Smooth muscle cell (in vitro differentiated cells): ENCODE results near the gene CDCA3. TPM values are rescaled to one million over a fixed set of nuclear protein-coding genes. Genes with fewer than 3 reads are reported as not detected.

Experiments used
- DNase-seq: peaks from one replicate; lab custom pipeline; 2025; ENCODE audit not compliant: unreplicated experiment; lab: John Stamatoyannopoulos, UW
- H2AFZ ChIP-seq: fragments of 200-600 bp; sonication (generic); 2 replicates; pipeline ENCODE4 v1.6.0; 2016; ENCODE audit warnings: antibody characterized with exemption, low read depth, mild to moderate bottlenecking
- H3F3A ChIP-seq: fragments of 200-600 bp; sonication (generic); 2 replicates; pipeline ENCODE4 v1.6.0; 2017; ENCODE audit warnings: antibody characterized with exemption, low read depth
- H3K27ac ChIP-seq: fragments of 200-600 bp; sonication (generic); 2 replicates; pipeline ENCODE4 v1.5.1; 2016; ENCODE audit warnings: low read depth, mild to moderate bottlenecking
- H3K27me3 ChIP-seq: fragments of 200-600 bp; sonication (generic); 2 replicates; pipeline ENCODE4 v1.6.1; 2016; ENCODE audit warnings: low read depth, mild to moderate bottlenecking
- H3K36me3 ChIP-seq: fragments of 200-600 bp; sonication (generic); 2 replicates; pipeline ENCODE4 v1.5.1; 2016; ENCODE audit warnings: low read depth
- H3K4me1 ChIP-seq: fragments of 200-600 bp; sonication (generic); 2 replicates; pipeline ENCODE4 v1.5.1; 2016; ENCODE audit warnings: low read depth
- H3K4me2 ChIP-seq: fragments of 200-600 bp; sonication (generic); 2 replicates; pipeline ENCODE4 v1.6.0; 2016; ENCODE audit warnings: mild to moderate bottlenecking
- H3K4me3 ChIP-seq: fragments of 200-600 bp; sonication (generic); 2 replicates; pipeline ENCODE4 v1.5.1; 2016; ENCODE audit warnings: mild to moderate bottlenecking
- H3K79me2 ChIP-seq: fragments of 200-600 bp; sonication (generic); 2 replicates; pipeline ENCODE4 v1.6.0; 2016; ENCODE audit warnings: low read depth, mild to moderate bottlenecking
- H3K9ac ChIP-seq: fragments of 200-600 bp; sonication (generic); 2 replicates; pipeline ENCODE4 v1.6.0; 2016; ENCODE audit warnings: low read depth
- H3K9me3 ChIP-seq: fragments of 200-600 bp; sonication (generic); replicated peaks from 2 replicates; pipeline ENCODE4 v1.5.1; 2016; ENCODE audit warnings: low read depth
- H4K20me1 ChIP-seq: fragments of 200-600 bp; sonication (generic); 2 replicates; pipeline ENCODE4 v1.6.0; 2016; ENCODE audit warnings: low read depth
- CTCF ChIP-seq: fragments of 200-600 bp; sonication (generic); IDR thresholded peaks from 2 replicates; pipeline ENCODE4 v1.5.1; 2017; ENCODE audit warnings: borderline replicate concordance, mild to moderate bottlenecking, antibody characterized with exemption; ENCODE audit not compliant: insufficient read depth, poor library complexity, severe bottlenecking
- WGBS: methylation state at CpG from one replicate; pipeline ENCODE4 v1.1.7; 2016; ENCODE audit warnings: low lambda C conversion rate; 5-methylcytosine and 5-hydroxymethylcytosine counted together
- polyA plus RNA-seq: library from polyadenylated mRNA; unstranded; fragments of >200 nt; fragmentation: Nextera tagmentation; extraction: Ambion mirVana; gene quantifications from 2 replicates; pipeline ENCODE4 v1.2.1, GENCODE V29; 2016
- total RNA-seq: library from RNA; depleted of rRNA; stranded (reverse); fragments of >200 nt; gene quantifications from 2 replicates; pipeline ENCODE4 v1.2.3, GENCODE V29; 2014

Gene CDCA3
- total and polyA plus RNA-seq, 2 experiments from 2014 or later: 5.3 to 10.6 TPM

- no peaks in the 10 kb centered on the region for H3K9me3 ChIP-seq
- H3K79me2 ChIP-seq: no peaks in the 10 kb centered on the region
- no peak overlapping the region for H3K27ac ChIP-seq
- H4K20me1 ChIP-seq: no peaks in the 10 kb centered on the region
- H3F3A ChIP-seq: no peaks in the 10 kb centered on the region
- WGBS: 93% methylated on average over 20 of the region's 20 CpGs
- H3K4me3 ChIP-seq: no peak overlapping the region
- DNase-seq: no peak
- no peak overlapping the region for H3K4me2 ChIP-seq
- no peak overlapping the region for H2AFZ ChIP-seq
- H3K4me1 ChIP-seq: peaks cover 23% of the 10 kb centered on the region
- no peak for TF ChIP-seq CTCF
- peaks cover 2% of the 10 kb centered on the region for H3K27me3 ChIP-seq
- H3K9ac ChIP-seq: no peak overlapping the region
- no peaks in the 10 kb centered on the region for H3K36me3 ChIP-seq
Measured at GRCh38 chr12:6817662-6818157, 33.4 kb downstream of the CDCA3 start.

GRCh38 chr12:6817098-6817497 is 34.0 kb downstream of the CDCA3 start:
- no peak for TF ChIP-seq CTCF
- no peaks in the 10 kb centered on the region for H3F3A ChIP-seq
- peaks cover 22% of the 10 kb centered on the region for H3K4me1 ChIP-seq
- no peaks in the 10 kb centered on the region for H3K36me3 ChIP-seq
- no peak for DNase-seq
- no peaks in the 10 kb centered on the region for H3K27me3 ChIP-seq
- no peaks in the 10 kb centered on the region for H3K79me2 ChIP-seq
- H3K4me3 ChIP-seq: no peak overlapping the region
- no peak overlapping the region for H2AFZ ChIP-seq
- WGBS: 91% methylated on average over 8 of the region's 8 CpGs
- H3K9ac ChIP-seq: no peak overlapping the region
- H3K4me2 ChIP-seq: no peak overlapping the region
- no peak overlapping the region for H3K27ac ChIP-seq
- H4K20me1 ChIP-seq: no peaks in the 10 kb centered on the region
- H3K9me3 ChIP-seq: no peaks in the 10 kb centered on the region

- Histone ChIP-seq H3K9ac (no peak overlapping the region), H3K4me2 (no peak overlapping the region), H3K4me1 (peaks cover 18% of the 10 kb centered on the region), H3K27me3 (no peaks in the 10 kb centered on the region), H3F3A (no peaks in the 10 kb centered on the region), H2AFZ (no peak overlapping the region), H3K27ac (no peak overlapping the region), H3K4me3 (no peak overlapping the region), H3K36me3 (no peaks in the 10 kb centered on the region), H3K9me3 (no peaks in the 10 kb centered on the region), H4K20me1 (no peaks in the 10 kb centered on the region), H3K79me2 (no peaks in the 10 kb centered on the region)
- WGBS: 82% methylated on average over 3 of the region's 3 CpGs
- DNase-seq: no peak
- TF ChIP-seq CTCF: no peak
Measured at GRCh38 chr12:6816598-6816997, 34.5 kb downstream of the CDCA3 start.

GRCh38 chr12:6813363-6813762 is 37.7 kb downstream of the CDCA3 start:
- H2AFZ ChIP-seq: no peak overlapping the region
- H3K9me3 ChIP-seq: no peaks in the 10 kb centered on the region
- no peak overlapping the region for H3K9ac ChIP-seq
- TF ChIP-seq CTCF: no peak
- H3K4me2 ChIP-seq: no peak overlapping the region
- H3F3A ChIP-seq: no peaks in the 10 kb centered on the region
- H3K36me3 ChIP-seq: no peaks in the 10 kb centered on the region
- H3K79me2 ChIP-seq: no peaks in the 10 kb centered on the region
- DNase-seq: no peak
- H3K27ac ChIP-seq: no peak overlapping the region
- H3K4me3 ChIP-seq: no peak overlapping the region
- H3K27me3 ChIP-seq: no peaks in the 10 kb centered on the region
- 80% methylated on average over 4 of the region's 4 CpGs for WGBS
- H3K4me1 ChIP-seq: no peaks in the 10 kb centered on the region
- no peaks in the 10 kb centered on the region for H4K20me1 ChIP-seq
